Activated CD4-positive, alpha-beta T cell treated with anti-CD3 and anti-CD28 coated beads for 4 hours (primary cell): ENCODE data around the gene CDH8.
"Not testable (repeated sequence)": the region's sequence is repeated elsewhere in the genome, so short reads cannot be mapped to it uniquely, and the experiment has no call there.

Experiments used
- DNase-seq, 2 donors: peaks; one replicate each; pipeline ENCODE4 v3.0.0-alpha.2; 2020

CDH8 gene

DNA sequence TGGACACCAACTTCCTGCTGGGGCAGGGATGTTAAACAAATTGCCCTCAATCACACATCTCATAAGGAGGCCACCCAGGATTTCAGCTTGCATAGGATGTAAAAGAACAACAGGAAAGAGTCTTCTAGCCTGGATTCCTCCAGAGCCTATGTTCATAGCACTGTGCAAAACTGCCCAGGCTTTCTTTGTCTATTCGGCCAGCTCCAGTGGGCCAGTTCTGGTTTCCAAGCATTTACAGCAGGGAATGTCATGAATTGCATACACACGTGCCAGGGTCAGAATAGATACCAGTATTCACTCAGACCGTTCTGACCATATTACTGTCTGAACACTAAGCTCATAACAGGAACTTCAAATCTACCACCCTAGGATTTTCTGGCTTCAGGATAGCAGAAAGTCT lies 273.2 kb downstream of the CDH8 start:
- no peak for DNase-seq

DNA sequence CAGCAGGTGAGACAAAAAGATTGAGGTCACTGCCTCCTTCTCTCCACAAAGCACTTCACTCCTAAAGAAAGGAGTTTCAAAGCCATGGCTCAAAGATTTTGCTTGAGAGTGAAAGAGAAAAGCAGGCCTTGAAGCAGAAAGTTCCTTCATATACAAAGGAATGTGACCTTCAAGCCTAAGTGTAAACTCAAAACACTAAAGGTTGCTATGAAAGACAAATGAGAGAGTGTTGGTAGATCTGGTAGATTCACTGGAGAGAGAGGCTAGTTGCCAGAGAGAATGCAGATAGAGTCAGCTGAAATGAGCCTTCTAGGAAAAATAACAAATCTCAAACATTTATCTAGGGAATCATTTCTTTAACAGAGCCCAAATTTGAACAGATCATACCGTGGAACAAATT lies 305.2 kb downstream of the CDH8 start:
- DNase-seq: no peak

DNA sequence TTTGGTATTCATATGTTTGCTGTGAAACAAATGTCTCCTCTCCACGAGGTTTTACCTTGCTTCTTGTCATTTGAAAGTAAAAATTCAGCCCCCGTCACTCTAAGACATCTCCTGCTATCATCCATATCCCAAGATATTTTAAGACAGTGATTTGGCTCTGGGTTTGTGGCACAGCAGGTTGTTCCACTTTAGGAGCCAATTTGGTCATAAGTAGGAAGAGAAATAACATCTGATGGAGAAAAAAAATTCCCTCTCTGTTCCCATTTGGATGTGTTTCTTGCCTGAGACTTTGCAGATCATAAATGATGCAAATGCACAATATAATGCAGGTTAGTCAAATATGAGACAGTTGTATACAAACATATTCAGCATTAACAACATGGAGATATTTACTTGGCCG lies 309.5 kb downstream of the CDH8 start:
- DNase-seq: no peak

DNA sequence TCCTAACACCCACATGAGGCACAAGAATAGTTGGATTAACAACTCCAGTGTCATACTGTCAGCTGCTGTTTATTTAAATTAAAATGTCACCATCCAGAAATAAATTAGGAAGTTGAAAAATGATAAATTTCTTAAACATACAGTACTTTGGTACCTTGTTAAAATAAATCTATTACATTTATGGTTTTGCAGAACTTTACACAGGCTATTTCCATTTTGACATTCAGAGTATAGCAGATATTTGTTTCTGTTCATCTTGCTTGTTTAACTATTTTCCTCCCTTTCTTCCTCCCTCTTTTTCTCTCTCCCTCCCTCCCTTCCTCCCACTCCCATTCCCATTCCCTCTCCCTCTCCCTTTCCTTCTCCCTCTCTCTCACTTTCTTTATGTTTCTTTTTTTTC lies 310.1 kb downstream of the CDH8 start:
- no peak for DNase-seq

DNA sequence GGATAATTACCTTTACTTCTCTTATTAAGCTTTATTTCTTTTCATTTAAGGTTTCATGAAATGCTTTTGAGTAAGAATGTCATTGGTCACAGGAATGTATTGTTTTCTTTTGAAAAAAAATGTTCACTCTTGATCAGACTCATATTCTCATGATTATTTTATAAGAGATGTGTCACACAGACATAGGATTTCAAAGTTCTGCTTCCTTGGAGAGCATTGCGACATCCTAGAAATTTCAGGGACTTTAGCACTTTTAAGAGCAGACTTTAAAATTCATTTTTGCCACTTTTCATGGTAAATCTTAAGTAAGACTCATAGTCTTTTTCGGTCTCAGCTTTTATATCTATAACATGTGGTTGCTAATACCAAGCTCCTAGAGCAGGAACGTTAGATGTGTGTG lies 314.7 kb downstream of the CDH8 start:
- no peak for DNase-seq

DNA sequence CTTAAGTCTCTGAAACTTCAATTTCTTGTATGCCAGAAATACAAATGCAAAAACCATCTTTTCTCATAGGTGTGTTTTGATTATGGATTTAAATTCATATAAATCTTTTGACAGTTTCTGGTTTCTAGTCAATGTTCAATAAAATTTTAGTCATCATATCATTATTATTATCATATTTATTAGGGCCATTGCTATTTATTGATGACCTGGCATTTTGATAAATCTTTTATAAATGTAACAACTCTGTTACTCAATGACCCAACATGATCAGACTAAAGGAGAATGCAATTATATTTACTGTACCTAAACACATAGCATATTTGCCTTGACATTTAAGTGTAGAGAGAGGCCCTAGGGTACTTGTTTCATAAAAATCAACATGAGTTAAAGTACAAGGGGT lies 320.8 kb downstream of the CDH8 start:
- DNase-seq: no peak

DNA sequence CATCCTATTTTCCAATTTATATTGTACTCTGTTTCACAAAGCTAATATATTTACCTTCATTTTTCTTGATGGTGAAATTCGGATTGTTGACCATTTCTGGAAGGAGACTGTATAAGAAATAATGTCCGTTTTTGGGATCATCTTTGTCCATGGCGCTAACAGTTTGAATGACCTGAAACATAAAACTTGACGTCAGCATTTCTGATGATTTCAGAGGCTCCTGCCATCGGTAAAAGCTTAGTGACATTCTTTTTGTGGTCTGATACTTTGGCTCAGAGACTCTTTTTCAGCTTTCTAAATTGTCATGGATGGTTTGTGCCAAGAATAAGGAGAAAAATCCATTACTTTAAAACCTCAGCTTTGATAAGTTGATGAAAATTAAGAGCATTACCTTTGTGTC lies 322.5 kb downstream of the CDH8 start:
- DNase-seq: no peak

DNA sequence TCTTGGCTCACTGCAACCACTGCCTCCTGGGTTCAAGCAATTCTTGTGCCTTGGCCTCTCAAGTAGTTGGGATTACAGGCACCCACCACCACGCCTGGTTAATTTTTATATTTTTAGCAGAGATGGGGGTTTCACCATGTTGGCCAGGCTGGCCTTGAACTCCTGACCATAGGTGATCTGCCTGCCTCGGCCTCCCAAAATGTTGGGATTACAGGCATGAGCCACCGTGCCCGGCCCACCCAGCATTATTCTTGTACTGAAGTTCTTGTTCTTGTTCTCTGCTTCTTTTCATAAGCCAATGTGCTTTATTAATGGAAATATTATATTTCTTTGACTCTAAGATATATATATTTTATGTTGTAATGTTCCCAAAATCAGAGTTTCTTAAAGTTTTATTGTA lies 336.6 kb downstream of the CDH8 start:
- not testable (repeated sequence) for DNase-seq

DNA sequence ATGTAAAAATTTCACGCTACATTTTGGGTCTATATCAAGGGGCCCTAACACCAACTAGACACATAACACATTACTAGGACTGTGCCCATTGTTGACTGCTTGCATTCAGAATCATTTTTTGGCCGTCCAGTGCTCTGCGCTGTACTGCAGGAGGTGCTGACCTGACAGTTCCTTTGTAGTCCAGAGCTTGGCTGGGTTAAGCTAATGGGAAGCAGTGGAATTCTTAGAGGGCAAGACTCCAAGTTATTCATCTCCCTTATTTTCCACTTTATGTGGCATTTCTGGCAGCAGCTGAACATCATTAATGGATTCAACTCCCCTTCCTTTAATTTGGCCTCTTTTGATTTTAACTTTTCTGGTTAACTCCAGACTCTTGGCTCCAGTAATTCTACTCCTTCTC lies 351.7 kb downstream of the CDH8 start:
- DNase-seq: no peak

DNA sequence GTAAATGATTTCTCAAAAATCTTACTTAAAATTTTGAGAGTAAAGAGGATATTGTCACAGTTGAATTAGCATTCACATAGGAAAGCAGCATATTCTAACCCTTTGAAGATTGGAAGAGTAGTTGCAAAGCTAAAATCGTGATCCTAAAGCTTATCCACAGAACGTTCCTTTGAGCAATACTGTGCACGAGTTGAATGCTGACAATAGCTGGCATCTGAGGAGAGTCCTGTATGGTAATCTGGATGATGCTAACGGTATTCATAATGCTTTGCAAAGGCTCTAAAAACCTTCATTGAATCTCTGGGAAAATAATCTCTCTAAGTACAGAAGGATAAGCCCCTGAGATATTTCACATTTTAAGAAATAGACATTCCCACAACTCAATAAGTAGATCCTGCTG lies 354.6 kb downstream of the CDH8 start:
- DNase-seq: no peak

DNA sequence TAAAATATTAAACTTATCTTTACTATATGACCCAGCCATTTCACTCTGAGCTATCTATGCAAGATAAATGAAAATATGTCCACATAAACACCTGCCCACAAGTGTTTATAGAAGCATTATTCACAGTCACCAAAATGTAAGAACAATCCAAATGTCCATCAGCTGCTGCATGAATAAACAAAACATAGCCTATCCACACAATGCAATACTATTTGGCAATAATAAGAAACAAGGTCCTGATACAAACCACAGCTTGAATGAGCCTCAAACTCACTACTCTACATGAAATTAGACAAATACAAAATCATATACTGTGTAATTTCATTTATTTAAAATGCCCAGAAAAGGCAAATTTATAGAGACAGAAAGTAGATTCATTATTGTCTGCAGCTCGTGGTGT lies 355.1 kb downstream of the CDH8 start:
- no peak for DNase-seq

DNA sequence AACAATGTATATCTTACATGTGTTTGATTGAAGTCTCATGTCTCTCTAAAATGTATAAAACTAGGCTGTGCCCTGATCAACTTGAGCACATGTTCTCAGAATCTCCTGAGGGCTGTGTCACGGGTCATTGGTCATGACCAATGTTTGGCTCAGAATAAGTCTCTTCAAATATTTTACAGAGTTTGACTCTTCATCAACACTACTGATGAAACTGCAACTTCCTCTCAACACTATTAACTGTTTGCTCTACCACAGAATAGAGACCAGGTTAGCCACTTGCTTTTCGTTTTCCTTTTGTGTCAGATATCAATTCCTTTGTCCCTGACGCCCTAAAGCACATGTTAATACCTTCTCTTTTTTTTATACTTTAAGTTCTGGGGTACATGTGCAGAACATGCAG lies 358.1 kb downstream of the CDH8 start:
- DNase-seq: no peak

DNA sequence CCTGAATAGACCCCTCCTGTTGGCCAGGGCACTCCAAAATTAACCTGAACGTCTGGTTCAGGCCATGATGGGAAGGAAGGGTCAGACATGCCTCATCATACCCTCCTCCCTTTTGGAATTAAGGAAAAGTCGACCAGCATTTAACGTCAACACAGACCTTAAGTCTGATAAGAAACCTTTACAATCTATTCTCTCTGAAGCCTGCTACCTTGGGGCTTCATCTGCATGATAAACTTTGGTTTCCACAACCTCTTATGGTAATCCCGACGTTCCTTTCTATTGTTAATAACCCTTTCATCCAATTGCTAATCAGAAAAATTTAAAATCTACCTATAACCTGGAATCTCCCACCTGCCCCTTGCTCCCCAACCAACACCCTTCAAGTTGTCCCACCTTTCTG lies 358.5 kb downstream of the CDH8 start:
- no peak for DNase-seq

DNA sequence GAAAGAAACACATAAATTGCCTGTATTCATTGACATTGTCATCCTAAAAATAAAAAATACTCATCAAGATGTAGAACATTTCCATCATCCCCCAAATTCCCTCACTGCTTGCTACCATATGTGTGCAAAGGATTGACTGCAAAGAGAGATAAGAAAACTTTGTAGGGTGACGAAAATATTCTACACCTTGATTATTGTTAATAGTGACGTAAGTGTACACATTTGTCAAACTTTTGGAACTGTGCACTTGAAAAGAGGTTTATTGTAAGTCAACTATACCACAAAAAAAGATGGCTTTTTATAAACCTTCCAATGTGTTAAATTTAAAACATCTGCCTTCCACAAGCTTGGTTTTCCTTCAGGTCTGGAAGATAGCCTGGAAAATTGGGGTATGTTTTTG lies 359.5 kb downstream of the CDH8 start:
- DNase-seq: no peak

DNA sequence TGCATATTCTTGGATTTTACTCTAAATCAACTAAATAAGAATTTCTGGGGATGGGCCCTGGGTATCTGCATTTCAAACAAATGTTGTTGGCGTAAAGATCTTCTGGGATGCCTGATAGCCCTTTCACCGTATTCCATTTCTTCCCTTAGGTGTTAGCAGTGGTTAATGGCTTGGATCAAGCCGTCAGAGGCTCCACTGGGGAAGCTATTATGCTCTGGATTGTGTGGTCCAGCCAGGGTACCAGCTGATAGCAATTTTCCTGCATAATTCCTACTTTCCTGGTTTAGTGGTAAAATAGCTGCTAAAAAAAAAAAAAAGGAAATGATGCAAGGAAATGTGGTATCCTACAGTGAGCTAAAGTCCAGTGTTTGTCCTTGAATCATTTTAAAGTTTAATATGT lies 365.1 kb downstream of the CDH8 start:
- DNase-seq: no peak

DNA sequence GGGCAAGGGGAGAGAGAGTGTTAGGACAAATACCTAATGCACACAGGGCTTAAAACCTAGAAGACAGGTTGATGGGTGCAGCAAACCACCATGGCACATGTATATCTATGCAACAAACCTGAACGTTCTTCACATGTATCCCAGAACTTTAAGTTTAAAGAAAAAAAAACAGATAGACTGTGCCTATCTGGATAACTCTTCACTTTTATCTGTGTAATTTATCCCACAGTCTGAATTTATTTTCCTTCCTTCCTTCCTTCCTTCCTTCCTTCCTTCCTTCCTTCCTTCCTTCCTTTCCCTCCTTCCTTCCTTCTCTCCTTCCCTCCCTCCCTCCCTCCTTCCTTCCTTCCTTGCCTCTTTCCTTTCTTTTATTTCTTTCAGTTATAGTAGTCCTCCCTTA lies 370.7 kb downstream of the CDH8 start:
- no peak for DNase-seq

DNA sequence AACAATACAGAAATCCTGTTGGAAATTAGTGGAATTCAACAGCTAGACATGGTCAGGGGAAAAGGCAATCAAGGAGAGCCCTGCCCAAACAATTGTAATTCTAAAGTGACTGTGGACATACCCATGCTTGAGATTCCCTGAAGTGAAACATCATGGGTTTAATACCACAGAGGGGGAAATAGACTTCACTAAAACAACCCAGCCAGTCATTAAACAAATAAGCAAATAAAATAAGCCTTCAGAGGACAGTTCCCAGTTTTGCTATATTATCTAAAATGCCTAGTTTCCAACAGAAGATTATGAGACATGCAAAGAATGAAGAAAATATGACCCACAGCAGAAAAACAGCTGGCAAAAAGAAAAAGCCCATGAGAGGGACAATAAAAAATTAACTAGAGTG lies 376.3 kb downstream of the CDH8 start:
- no peak for DNase-seq

DNA sequence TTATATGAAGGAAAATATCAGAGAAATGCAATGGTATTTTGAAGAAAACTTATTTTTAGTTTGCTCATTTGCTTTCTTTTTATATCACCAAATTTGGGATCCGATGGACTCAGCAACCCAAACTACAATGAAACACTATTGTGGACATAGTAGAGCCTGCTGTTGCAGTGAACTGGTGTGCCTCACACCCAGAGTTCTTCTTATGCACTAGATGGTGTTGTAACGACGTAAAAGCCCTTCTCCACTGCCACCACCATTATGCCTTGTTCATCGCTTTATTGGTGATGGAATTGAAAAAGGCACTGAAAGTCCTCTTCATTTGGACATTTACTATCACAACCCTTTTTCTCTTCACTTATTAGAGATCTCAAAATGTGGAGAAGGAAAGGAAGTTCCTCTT lies 381.3 kb downstream of the CDH8 start:
- DNase-seq: no peak

DNA sequence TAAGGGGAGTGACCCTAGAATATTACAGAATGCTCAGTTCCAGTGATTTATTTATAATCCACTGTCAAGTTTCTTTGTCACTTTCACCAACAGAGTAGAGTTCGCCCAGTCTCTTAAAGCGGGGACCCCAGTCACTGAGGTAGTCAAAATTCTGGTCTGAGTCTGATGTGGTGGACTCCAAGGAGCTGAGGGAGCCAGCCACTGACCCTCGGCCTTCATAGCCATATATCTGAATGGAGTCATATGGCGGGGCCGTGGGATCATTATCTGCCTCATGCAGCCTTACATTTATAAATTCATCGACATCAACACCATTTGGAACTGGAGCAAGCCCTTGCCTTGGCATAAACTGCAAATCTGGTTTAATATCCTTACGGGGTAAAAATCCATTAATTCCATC lies 382.7 kb downstream of the CDH8 start:
- no peak for DNase-seq

DNA sequence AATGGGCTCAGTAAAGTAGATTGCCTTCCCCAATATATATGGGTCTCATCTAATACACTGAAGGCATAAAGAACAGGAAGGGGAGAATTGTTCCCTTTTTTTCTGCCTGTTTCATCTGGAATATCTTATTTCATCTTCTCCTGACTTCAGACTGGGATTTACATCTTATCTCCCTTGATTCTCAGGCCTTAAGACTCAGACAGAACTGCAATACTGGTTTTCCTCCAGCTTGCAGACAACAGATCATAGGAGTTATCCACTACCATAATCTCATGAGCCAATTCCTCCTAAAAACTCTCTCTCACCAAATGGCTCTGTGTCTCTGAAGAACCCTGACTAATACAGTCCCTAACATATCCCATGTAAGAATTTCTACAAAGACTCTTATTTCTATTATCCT lies 390.7 kb downstream of the CDH8 start:
- no peak for DNase-seq

DNA sequence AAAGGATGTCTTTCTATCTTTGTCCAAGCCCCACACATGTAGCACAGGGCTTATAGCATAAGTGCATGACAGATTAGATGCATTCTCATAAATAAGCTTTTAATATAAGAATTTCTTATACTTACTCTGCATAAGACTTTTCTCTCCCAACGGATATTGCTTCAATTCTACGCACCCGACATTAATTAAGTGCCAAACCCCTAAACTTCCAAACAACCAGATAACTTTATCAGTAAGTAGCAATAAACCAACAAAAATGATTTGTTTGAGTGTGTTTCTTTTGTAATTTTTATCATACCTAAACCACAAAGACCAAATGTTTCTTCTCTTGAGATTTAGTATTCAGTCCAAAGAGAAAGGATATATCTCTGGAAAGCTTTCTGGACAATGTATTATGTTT lies 391.5 kb downstream of the CDH8 start:
- DNase-seq: no peak

DNA sequence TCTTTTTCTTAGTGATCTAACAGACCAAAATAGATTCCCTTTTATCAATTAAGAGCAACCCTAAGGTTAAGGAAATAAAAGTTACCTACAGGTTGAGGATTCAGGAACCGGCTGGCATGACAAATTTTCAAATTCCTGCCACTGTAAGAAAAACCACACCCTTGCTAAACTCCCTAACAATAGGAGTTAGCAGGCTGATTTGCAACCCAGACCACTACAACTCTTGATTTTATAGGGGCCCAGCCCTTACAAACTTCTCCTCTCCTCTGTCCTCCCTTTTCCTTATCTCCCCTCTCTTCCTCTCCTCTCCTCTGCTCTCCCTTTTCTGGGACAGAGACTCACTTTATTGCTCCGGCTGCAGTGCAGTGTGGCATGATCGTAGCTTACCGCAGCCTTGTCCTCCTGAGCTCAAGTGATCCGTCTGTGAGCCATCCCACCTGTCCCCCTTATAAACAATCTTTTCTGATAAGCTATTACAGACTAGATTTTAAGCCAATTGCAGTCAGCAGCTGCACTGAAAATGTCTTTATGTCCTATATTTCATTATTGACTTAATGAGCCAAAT lies 418.9 kb downstream of the CDH8 start:
- DNase-seq: no peak

DNA sequence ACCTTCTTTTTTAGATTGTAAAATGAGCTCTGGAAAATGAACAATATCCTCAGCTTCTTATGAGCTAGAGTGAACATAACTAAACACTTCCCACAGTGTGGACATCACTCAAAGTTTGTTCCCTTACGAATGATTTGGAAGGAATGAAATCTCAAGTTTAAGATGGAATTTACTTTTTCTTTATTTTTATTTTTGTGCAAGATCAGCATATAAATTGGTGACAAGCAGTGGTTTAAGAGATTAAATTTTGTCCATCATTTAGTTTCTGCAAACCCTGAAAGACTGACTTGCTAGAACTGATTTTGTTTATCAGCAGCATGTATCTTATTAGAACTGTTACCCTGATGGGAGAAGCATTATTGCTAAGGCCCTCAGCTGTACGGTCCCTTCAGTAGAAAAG lies 420.1 kb downstream of the CDH8 start:
- DNase-seq: no peak

DNA sequence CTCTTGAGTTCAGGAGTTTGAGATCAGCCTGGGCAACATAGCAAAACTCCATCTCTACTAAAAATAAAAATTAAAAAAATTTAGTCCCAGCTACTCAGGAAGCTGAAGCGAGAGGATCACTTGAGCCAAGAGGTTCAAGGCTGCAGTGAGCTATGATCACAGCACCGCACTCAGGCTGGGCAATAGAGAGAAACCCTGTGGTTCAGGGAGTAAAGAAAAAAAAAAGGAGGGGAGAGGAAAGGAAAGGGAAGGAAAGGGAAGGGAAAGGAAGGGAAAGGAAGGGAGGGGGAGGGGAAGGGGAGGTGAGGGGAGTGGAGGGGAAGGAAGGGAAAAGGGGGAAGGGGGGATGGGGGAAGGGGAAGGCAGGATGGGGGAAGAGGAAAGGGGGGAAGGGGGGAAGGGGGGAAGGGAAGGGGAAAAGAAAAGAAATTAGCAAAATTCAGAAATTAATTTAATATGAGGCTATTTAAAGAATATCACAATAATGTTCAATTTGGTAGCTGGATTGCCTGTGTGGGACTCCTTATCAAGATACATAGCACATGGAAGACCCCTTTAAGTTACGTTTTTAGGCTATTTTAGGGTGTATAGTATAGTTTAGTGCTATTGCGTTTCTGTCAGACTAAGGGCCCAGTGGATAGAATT lies 424.3 kb downstream of the CDH8 start:
- DNase-seq: no peak

DNA sequence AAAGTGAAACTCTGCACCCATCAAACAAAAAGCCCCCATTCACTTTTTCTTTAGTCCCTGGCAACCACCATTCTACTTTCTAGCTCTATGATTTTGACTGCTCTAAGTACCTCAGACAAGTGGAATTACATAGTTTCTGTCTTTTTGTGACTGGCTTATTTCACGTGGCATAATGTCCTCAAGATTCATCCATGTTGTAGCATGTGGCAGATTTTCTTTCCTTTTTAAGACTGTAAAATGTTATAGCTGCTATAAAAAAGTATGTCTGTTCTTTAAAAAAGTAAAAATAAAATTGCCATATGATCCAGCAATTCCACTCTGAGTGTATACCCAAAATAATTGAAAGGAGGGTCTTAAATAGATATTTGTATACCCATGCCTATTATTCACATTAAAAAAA lies 429.7 kb downstream of the CDH8 start:
- DNase-seq: no peak
